K562 (cell line): ENCODE data around the gene NAE1. TPM values are rescaled to one million over a fixed set of nuclear protein-coding genes. Genes with fewer than 3 reads are reported as not detected.

Source experiments
- BHLHE40 ChIP-seq: IDR thresholded peaks from 2 replicates; pipeline ENCODE4 v1.6.1; 2011; ENCODE audit warnings: low read length, improper control_type of control experiment
- HNRNPK ChIP-seq: fragments of 200-400 bp; formaldehyde crosslinking; IDR thresholded peaks from one replicate; pipeline ENCODE4 v1.6.1; 2018; ENCODE audit warnings: mild to moderate bottlenecking, low read depth, low read length; ENCODE audit not compliant: poor library complexity, severe bottlenecking
- NCOA4 ChIP-seq: fragments of 450-650 bp; IDR thresholded peaks from 2 replicates; pipeline ENCODE4 v1.6.1; 2018; ENCODE audit warnings: mild to moderate bottlenecking; ENCODE audit not compliant: partially characterized antibody
- NR2F6 ChIP-seq: fragments of 450-650 bp; formaldehyde crosslinking; IDR thresholded peaks from 2 replicates; pipeline ENCODE4 v1.4.0; 2020; ENCODE audit warnings: mild to moderate bottlenecking
- PRDM10 ChIP-seq: fragments of 450-650 bp; IDR thresholded peaks from 2 replicates; pipeline ENCODE4 v1.6.1; 2018; ENCODE audit not compliant: partially characterized antibody
- SRSF1 ChIP-seq: fragments of 200-400 bp; formaldehyde crosslinking; IDR thresholded peaks from 2 replicates; pipeline ENCODE4 v1.6.1; 2017; ENCODE audit warnings: mild to moderate bottlenecking, low read depth, low read length, moderate library complexity
- ZNF512 ChIP-seq: IDR thresholded peaks from 2 replicates; pipeline ENCODE4 v1.6.1; 2016; ENCODE audit warnings: missing genetic modification characterization, missing compliant biosample characterization
- polyA plus RNA-seq, 8 experiments: library from polyadenylated mRNA; depleted of rRNA in 4 of 8; stranded (reverse) in 5 of 8; unstranded in 3 of 8; fragments of >200 nt; fragmentation: Nextera tagmentation in 2 of 8; fragmentation: Illumina TruSeq in 1 of 8; extraction: Ambion mirVana in 2 of 8; extraction: Trizol in 1 of 8; gene quantifications; 2 replicates each; pipeline versions ENCODE4 v1.2.1 to v1.2.3, GENCODE V29; 2011 to 2014; ENCODE audit warnings: inconsistent platforms in 1 of 8, missing spikeins in 1 of 8
- total RNA-seq, 7 experiments: library from RNA; depleted of rRNA in 6 of 7; stranded (reverse); fragments of >200 nt in 6 of 7; fragmentation: Illumina TruSeq in 2 of 7; extraction: Trizol in 2 of 7; gene quantifications; 2 replicates each; pipeline versions ENCODE4 v1.2.1 to v1.2.3, GENCODE V29; 2011 to 2021; ENCODE audit warnings: low replicate concordance in 1 of 7

NAE1 gene
- total and polyA plus RNA-seq, 9 of the 15 experiments (the other 6 are each of a cell fraction or from before 2014, with no cell fraction given): 165 to 294 (median 230) TPM

- TF ChIP-seq ZNF512: peak; percentile 93
- no peak for TF ChIP-seq PRDM10
- no peak for TF ChIP-seq NCOA4
- peak; percentile 83 for TF ChIP-seq HNRNPK
- no peak for TF ChIP-seq NR2F6
- no peak for TF ChIP-seq SRSF1
- no peak for TF ChIP-seq BHLHE40
These were observed 40.5 kb downstream of the NAE1 start (continued) for GRCh38 chr16:66790130-66790733.
